Right lobe of liver (tissue), 6 donors: ENCODE data around the gene HCN2. TPM values are rescaled to one million over a fixed set of nuclear protein-coding genes. Genes with fewer than 3 reads are reported as not detected.

ENCODE experiments used
- ATAC-seq, 4 donors: fragments of 200-7000 bp; cut with Tn5 transposase; one replicate each; pipeline ENCODE4 v1.9.1; 2020; ENCODE audit warnings: mild to moderate bottlenecking in 4 of 4, moderate library complexity in 4 of 4
- DNase-seq, 3 donors: peaks; one replicate each; pipeline ENCODE4 v3.0.0-alpha.2; 2020
- H3K27ac ChIP-seq, 3 donors: fragments of 200-600 bp; one replicate each; pipeline ENCODE4 v1.8.0; 2022
- H3K27me3 ChIP-seq, 2 donors: fragments of 200-600 bp; one replicate each; pipeline ENCODE4 v1.8.0; 2022
- H3K36me3 ChIP-seq, 4 donors: fragments of 200-600 bp; sonication (generic) in 1 of 4; one replicate each; pipeline versions ENCODE4 v1.5.1 to v1.8.0; 2017 to 2022; ENCODE audit warnings: control low read depth in 1 of 4
- H3K4me1 ChIP-seq, 4 donors: fragments of 200-600 bp; sonication (generic) in 1 of 4; one replicate each; pipeline versions ENCODE4 v1.5.1 to v1.8.0; 2017 to 2022; ENCODE audit warnings: control low read depth in 1 of 4
- H3K4me3 ChIP-seq, 3 donors: fragments of 200-600 bp; one replicate each; pipeline ENCODE4 v1.8.0; 2022
- H3K9me3 ChIP-seq, 4 donors: fragments of 200-600 bp; sonication (generic) in 1 of 4; one replicate each; pipeline versions ENCODE4 v1.5.1 to v1.8.0; 2017 to 2022; ENCODE audit warnings: control low read depth in 1 of 4
- POLR2A ChIP-seq: fragments of 450-650 bp; IDR thresholded peaks from one replicate; pipeline ENCODE4 v1.6.1; 2017; ENCODE audit warnings: antibody characterized with exemption, mild to moderate bottlenecking
- WGBS: methylation state at CpG from one replicate; pipeline ENCODE4 v1.1.6; 2018; ENCODE audit warnings: low coverage, low lambda C conversion rate; ENCODE audit not compliant: insufficient coverage; ENCODE audit errors: missing lambda C conversion rate; 5-methylcytosine and 5-hydroxymethylcytosine counted together
- intact Hi-C, 2 donors: fragments of 100-400 bp; cut with DNase I; formaldehyde crosslinking; loops; one replicate each; pipeline versions ENCODE4 v1.11.2 to v1.14.1; 2022
- total RNA-seq, 6 experiments: library from RNA; depleted of rRNA in 2 of 6; stranded (reverse); fragments of >200 nt in 2 of 6; fragmentation: NEBNext Ultra II Directional in 3 of 6; extraction: Animal tissue kit (Norgen Biotek cat#: 25700) in 3 of 6; gene quantifications; one replicate each; pipeline versions ENCODE4 v1.1.0 to v1.2.4, GENCODE V29; 2016 to 2023
- TF ChIP-seq, protein P1 (sequence below), 4 donors: fragments of 200-600 bp in 3 of 4; fragments of 450-650 bp in 1 of 4; IDR thresholded peaks; one replicate each; pipeline versions ENCODE4 v1.5.1 to v1.8.0; 2016 to 2022; ENCODE audit warnings: antibody characterized with exemption in 4 of 4, mild to moderate bottlenecking in 2 of 4
- donor health status: DM: no; HTN: yes; CAD: no.
- donor health status: DM: no; HTN: no; CAD: no.
- donor health status: DM: no; HTN: no; CAD: no.
- donor health status: DM: no; HTN: yes; CAD: no.
- donor health status: DM: no; HTN: yes; CAD: no.

Gene HCN2
- total RNA-seq, 6 experiments from 2014 or later: 0.05 to 0.27 (median 0.09) TPM; not detected in 1

DNA sequence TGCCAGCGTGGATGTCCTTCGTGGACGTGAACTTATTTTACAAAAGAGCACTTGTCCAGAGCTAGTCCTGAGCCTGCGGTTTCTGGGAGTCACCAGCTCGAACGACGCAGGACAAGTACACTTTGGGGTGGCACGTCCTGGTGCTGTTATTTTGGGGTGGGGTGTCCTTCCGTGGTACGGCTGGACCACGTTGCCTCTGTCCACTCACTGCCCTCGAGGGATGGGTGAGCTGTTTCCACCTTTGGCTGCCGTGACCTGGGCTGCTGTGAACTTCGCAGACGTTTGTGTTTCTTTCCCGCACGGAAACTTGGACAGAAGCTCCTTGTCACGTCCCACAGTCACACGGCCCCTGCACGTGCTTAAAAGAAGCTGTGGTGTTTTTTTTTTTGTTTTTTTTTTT is 34.9 kb upstream of the HCN2 start:
- ATAC-seq (no peak), DNase-seq (no peak)
- TF ChIP-seq POLR2A: no peak
- TF ChIP-seq, protein P1, sequence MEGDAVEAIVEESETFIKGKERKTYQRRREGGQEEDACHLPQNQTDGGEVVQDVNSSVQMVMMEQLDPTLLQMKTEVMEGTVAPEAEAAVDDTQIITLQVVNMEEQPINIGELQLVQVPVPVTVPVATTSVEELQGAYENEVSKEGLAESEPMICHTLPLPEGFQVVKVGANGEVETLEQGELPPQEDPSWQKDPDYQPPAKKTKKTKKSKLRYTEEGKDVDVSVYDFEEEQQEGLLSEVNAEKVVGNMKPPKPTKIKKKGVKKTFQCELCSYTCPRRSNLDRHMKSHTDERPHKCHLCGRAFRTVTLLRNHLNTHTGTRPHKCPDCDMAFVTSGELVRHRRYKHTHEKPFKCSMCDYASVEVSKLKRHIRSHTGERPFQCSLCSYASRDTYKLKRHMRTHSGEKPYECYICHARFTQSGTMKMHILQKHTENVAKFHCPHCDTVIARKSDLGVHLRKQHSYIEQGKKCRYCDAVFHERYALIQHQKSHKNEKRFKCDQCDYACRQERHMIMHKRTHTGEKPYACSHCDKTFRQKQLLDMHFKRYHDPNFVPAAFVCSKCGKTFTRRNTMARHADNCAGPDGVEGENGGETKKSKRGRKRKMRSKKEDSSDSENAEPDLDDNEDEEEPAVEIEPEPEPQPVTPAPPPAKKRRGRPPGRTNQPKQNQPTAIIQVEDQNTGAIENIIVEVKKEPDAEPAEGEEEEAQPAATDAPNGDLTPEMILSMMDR (IDR thresholded peaks at IDR 0.05): no peak
- Histone ChIP-seq H3K4me1 (peaks cover 0 to 15% (median 0%) of the 10 kb centered on the region in 4 donors), H3K27me3 (no peaks in the 10 kb centered on the region), H3K27ac (no peak overlapping the region), H3K9me3 (no peaks in the 10 kb centered on the region), H3K4me3 (no peak overlapping the region), H3K36me3 (no peaks in the 10 kb centered on the region)
- 50% methylated on average over 8 of the region's 20 CpGs for WGBS
- intact Hi-C loops: no loop called here

DNA sequence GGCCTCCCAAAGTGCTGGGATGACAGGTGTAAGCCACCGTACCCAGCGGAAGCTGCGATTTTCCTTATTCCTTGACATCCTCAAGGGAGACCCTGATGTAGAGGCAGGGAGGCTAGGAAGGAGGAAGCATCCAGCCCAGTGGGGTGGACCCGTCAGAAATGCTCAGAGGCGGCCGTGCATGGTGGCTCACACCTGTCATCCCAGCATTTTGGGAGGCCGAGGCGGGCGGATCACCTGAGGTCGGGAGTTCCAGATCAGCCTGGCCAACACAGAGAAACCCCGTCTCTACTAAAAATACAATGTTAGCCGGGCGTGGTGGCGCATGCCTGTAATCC is 34.2 kb upstream of the HCN2 start:
- H3K4me3 ChIP-seq: no peak overlapping the region
- intact Hi-C loops: no loop called here
- 67% methylated on average over 4 of the region's 14 CpGs for WGBS
- H3K4me1 ChIP-seq: peaks cover 0 to 15% (median 0%) of the 10 kb centered on the region in 4 donors
- no peak overlapping the region for H3K27ac ChIP-seq
- H3K36me3 ChIP-seq: no peaks in the 10 kb centered on the region
- no peak for TF ChIP-seq POLR2A
- TF ChIP-seq, protein P1 (IDR thresholded peaks at IDR 0.05): no peak
- no peaks in the 10 kb centered on the region for H3K27me3 ChIP-seq
- no peaks in the 10 kb centered on the region for H3K9me3 ChIP-seq
- DNase-seq (no peak), ATAC-seq (no peak)

DNA sequence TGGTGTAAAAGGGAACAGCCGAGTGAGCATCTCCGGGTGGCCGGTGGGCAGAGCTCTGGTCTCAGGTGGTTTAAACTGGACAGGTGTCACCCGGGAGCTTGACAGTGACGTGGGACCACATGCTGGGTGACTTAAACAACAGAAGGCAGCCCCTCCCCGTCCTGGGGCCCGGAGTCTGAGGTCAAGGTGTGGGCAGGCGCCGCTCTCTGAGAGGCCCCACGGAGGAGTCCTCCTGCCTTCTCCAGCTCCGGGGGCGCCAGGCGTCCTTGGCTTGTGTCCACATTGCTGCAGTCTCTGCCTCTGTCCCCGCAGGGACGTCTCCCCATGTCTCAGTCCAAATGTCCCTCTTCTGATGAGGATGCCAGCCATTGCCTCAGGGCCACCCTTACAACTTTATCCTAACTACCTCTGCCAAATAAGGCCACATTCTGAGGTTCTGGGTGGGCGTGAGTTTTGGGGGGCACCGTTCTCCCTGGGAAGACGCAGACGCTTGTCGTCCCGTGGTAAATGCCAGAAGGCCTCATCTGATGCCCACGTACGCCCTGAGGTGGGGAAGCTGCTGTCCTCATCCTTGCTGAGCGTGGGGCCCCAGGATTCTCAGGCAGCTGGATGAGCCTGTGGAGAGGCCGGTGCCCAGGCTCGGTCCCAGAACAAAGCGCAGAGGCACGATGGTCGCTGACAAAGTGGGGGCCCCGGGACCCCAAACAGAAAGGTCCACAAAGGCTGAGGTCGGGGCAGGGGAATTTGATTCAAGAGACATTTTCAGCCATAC is 32.9 kb upstream of the HCN2 start:
- 70% methylated on average over 5 of the region's 31 CpGs for WGBS
- Histone ChIP-seq H3K36me3 (no peaks in the 10 kb centered on the region), H3K4me3 (no peak overlapping the region), H3K27ac (no peak overlapping the region), H3K27me3 (no peaks in the 10 kb centered on the region), H3K9me3 (no peaks in the 10 kb centered on the region), H3K4me1 (peaks cover 0 to 15% (median 0%) of the 10 kb centered on the region in 4 donors)
- TF ChIP-seq POLR2A: no peak
- TF ChIP-seq, protein P1 (IDR thresholded peaks at IDR 0.05): no peak
- DNase-seq: peak in 1 of 3 donors; percentile 56
- intact Hi-C loops: no loop called here
- peak in 1 of 4 donors; percentile 5 for ATAC-seq

DNA sequence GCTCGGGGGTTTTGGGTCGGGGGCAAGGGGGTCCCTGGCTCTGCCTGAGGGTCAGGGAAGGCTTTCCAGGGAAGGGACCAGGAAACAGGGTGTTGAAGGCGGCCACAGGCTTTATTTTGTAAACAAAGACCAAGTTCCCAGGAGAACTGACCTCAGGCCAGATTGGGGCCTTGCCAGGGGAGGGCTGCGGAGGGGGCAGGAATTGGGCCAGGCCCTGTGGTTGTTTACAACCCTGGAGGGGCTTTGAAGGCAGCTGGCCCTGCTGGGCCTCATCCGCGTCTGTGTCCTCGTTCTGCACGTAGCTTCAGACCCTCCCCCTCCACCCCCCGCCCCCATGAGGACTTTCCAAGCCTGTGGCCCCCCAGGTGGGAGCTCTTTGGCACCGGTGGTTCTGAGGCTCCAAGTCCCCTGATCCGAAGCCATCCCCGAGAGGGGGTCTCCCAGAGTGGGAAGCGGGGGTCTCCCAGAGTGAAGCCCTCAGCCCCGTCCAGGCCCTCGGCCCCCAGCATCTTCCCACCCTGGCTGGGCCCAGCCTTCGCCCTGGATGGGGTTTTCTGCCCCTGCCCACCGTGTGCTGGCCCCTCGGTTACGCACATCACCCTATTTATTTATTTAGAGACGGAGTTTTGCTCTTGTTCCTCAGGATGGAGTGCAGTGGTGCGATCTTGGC is 30.8 kb upstream of the HCN2 start:
- intact Hi-C loops: no loop called here
- no peak overlapping the region for H3K4me3 ChIP-seq
- H3K27me3 ChIP-seq: no peaks in the 10 kb centered on the region
- no peak for TF ChIP-seq POLR2A
- H3K36me3 ChIP-seq: no peaks in the 10 kb centered on the region
- H3K27ac ChIP-seq: no peak overlapping the region
- ATAC-seq: peak; percentile 4 to 35 (median 31)
- peak in 1 of 3 donors; percentile 59 for DNase-seq
- H3K4me1 ChIP-seq: peaks cover 0 to 15% (median 0%) of the 10 kb centered on the region in 4 donors
- H3K9me3 ChIP-seq: no peaks in the 10 kb centered on the region
- 74% methylated on average over 9 of the region's 21 CpGs for WGBS

DNA sequence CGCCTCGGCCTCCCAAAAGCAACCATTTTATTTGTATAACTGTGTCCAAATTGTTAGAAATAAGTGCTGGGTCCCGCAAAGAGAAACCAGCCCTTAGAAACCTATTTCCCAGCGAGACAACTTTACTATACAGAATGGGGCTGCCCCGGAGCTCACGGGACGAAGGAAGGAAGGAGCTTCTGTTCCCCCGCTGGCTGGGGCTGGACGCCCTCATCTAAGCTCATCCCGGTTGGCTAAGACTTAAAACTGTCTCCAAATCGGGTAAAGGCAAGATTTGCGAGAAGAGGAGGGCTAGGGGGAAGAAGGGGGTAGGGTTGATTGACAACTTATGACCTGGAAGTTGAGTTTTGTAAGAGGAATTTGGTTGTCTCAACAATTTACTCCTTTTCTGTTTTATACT is 29.6 kb upstream of the HCN2 start:
- Histone ChIP-seq H3K27me3 (no peaks in the 10 kb centered on the region), H3K27ac (no peak overlapping the region), H3K4me1 (peaks cover 0 to 15% (median 0%) of the 10 kb centered on the region in 4 donors), H3K4me3 (no peak overlapping the region), H3K36me3 (no peaks in the 10 kb centered on the region), H3K9me3 (no peaks in the 10 kb centered on the region)
- WGBS: 73% methylated on average over 12 of the region's 12 CpGs
- no peak for ATAC-seq
- no peak for TF ChIP-seq POLR2A
- TF ChIP-seq, protein P1 (IDR thresholded peaks at IDR 0.05): no peak
- DNase-seq: no peak
- intact Hi-C loops: no loop called here
